GM18870 (cell line): ENCODE results near the gene SPRING1.
A peak's percentile ranks its signal among the peaks of the same experiment; 100 is the strongest.

Source experiments
- ATAC-seq: cut with Tn5 transposase; IDR thresholded peaks from one replicate; pipeline ENCODE4 v1.9.1; 2021; ENCODE audit warnings: moderate library complexity; ENCODE audit not compliant: unreplicated experiment

Gene SPRING1

DNA sequence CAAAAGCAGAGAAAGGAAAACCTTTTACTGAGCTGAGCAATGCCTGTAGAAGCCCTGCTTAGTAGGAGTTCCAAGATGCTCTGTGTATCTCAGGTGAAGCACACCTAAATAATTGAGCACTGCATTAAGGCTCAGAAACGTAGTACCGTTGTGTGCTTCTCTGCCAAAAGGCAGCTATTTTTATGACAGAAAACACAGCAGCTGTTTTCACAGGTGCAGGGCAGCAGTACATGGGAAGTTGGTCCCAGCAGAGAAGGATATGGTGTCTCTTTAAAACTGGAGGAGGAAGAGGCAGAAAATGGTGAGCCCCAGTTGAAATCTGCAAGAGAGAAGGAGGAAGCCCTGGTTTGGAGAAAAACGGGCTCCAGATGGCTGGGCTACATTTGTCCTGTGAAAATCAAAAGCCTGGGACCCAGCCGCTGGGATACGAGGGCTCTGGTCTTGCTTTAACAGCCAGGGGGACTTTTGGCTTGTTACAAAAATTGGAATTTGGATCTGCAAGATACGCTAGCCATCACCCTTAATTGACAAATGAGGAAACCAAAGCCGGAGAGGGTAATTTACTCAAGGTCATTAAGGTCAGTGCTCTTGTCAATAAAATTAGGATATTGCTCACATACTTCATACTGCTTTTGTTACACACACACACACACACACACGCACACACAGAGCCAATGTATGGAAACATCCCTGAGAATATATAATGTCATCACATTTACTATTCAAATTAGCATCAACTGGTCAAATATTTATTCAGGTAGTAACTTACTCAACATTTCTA lies 27.3 kb downstream of the SPRING1 start:
- ATAC-seq: no peak

DNA sequence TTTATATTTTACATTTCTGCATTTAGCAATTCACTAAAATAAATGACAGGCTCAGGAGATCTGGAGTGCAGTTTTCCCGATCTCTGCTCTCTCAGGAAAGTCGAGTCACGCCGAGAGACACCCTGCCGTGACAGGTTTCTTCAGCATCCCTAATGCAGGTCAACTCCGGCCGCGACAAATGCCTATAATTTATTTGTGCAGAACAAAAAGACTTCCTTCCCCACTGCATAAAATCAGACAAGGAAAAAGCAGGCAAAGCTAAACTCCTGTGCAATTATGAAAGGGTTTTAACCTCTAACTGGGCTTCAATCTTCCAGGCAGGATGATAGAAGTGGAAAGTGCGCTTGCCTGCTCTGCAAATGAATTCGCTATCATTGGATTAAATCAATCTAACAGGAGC lies 28.1 kb downstream of the SPRING1 start:
- ATAC-seq: no peak

DNA sequence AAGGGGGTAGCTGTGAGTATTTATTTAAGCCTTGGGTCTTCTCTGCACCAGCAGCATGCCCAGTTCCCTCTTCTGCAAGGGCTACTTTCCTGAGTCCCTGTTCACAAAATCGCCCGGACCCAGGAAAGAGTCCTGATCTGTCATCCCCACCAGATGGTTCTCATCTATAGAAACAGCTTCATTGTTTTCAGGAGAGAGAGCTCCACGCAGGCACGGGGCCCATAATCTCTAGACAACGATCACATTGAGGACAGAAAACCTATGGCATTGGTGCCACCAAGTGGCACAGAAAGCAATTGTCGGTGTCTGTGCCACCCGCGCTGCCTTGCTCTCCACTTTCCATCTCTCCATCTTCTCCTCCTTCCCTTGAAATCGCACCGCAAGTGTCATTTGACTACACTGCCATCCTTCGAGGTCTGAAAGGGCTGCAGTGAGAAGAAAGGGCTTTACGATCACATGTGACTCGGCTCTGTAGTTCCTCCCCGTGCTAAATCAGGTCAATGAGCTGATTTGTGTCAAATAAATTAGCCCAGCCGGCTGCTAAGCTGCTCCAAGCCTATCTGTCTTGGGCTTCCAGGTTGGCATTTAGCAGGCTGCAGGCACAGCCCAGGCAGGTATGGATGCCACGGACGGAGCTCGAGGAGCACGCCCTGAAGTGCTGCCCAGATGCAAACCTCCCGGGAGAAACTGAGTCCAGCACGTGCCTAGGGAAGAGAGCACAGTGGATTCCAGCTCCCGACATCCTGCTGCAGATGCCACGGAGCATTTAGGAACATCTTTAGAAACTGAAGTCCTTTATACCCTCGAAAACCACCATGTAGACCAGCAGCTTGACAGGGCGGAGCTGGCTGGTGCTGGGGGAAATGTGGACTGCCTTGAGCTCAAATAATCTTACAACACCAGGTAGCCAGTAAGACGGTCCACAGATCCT lies 28.8 kb downstream of the SPRING1 start:
- ATAC-seq: no peak

DNA sequence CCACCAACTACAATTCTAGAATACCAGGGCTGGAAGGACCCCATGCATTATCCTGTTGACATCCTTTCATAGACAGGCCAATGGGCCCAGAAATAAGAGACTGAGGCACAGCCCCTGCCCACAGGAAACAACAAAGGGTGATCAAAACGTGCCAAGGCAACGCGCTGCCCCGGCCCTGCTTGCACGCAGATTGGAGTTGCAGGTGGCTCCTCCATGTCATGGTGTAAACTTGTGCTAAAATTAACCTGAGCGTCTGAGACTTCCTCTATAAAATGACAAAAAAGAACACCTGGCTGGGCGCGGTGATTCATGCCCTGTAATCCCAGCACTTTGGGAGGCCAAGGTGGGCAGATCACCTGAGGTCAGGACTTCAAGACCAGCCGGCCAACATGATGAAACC lies 30.1 kb downstream of the SPRING1 start:
- ATAC-seq: no peak

DNA sequence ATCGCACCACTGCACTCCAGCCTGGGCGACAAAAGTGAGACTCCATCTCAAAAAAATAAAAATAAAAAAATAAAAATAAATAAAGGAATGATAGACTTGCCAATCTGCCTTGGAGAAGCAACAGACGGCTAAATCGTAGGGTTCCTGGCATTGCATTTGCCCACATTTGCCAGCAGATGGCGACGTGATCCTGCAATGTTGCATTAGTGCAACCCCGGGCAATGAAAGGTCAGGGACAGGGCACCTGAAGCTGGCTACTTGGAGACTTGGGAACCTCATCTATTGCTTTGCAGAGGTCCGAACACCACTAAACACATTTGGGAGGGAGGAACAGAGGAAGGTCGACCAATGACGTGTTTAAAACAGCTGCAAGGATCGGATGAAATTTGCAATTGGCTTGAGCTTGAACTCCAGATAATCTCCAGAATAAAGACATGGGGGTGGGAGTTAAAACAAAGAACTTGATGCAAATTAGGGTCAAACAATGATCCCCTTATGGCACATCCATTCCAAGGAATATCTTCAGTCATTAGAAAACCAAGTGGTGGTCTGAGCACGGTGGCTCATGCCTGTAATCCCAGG lies 34.6 kb downstream of the SPRING1 start:
- ATAC-seq: peak; percentile 45

DNA sequence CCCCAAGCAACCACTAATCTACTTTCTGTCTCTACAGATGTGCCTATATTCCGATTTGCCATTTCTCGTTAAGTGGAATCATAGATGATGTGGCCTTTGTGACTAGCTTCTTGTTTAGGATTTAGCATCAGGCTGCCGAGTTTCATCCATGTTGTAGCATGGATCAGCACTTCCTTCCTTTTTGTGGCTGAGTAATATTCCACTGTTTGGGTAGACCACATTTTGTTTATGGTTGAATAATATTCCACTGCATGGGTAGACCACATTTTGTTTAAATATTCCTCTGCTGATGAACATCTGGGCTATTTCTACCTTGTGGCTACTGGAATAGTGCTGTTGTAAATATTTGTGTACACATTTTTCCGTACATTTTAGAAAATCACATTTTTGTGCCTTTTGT lies 36.4 kb downstream of the SPRING1 start:
- no peak for ATAC-seq

DNA sequence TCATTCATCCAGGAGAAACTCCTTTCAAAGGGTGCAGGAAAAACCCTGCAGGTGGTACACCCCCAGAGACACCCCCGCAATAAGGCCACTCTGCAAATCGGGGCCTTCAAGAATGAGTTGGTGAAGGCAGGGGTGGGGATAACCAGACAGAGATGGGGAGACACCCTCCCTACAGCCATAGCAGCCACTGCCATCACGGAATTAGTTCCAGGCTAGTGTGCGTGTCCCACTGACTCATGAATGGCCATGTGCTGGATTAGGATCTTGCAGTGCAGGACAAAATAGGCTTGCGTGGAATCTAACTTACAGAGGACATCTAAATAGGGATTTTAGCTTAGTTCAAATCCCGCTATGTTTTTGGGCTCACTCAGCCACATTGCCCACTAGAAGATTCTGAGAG lies 37.8 kb downstream of the SPRING1 start:
- ATAC-seq: no peak

DNA sequence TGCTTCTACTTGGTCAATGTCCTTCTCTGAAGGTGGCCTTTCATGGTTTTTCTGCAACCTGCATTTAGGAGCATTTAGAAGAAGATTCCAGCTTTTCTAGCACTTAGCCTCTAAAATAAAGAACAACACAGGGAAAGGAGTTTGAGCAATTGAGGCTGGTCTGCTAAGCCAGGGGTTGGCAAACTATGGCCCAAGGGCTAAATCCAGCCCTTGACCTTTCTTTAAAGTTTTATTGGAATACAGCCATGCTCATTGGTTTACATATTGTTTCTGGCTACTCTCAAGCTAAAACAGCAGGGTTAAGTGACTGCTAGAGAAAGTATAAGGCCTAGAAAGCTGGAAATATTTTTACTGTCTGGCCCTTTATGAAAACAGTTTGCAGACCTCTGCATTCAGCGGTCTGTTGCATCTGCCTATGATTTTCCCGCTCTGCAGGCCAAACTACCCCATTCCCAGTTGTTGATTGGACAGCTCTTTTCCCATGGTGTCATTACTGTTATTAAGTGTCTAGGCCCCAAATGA lies 39.3 kb downstream of the SPRING1 start:
- no peak for ATAC-seq

DNA sequence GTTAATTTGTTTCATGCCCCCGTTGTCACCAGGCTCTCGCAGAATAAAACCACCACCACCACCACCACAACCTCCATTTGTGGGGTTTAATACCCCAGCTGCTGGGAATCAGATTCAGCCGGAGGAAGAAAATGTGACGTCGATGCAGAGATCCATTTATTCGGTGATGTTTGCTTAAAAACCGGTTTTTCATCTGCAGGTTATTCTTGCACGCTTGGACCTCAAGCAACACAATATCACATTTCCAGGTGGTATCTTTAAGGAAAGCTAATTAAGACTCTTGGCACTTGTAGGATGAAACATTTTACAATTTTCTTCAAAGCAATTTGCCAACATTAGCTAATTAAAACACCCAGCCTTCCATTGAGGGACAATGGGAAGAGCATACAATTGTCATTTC lies 39.8 kb downstream of the SPRING1 start:
- no peak for ATAC-seq

DNA sequence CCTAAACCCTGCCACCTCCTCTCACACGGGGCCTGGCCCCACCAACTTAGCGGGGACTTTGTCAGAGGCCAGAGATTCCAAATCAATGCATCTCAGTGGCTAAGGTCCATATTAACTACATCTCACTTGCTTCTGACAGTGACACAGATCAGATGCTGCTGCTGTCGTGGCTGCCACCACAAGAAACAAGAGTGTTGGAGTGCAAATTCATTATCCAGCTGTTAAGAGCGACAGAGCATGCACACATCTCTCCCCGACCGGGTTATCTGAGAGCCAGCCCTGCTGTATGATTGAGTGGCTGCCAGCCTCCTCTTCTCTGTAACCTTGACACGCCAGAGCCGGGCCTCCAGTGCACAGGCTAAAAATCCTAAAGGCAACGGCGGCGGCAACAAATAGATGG lies 40.2 kb downstream of the SPRING1 start:
- ATAC-seq: no peak

DNA sequence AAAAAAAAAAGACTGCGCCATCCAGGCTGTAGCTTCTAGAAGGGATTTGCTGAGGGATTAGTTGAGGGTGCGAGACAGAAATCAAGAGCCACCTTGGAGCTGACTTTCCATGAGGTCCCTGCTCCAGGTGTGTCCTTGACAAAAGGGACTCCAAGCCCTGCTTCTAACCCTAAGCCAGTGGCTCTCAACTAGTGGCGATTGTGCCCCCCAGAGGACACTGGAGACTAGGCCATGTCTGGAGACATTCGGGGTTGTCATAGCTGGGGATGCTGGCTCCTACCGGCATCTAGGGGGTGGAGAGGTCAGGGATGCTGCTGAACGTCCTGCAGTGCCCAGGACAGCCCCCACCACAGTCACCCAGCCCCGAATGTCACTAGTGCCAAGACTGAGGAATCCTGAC lies 40.6 kb downstream of the SPRING1 start:
- ATAC-seq: no peak

DNA sequence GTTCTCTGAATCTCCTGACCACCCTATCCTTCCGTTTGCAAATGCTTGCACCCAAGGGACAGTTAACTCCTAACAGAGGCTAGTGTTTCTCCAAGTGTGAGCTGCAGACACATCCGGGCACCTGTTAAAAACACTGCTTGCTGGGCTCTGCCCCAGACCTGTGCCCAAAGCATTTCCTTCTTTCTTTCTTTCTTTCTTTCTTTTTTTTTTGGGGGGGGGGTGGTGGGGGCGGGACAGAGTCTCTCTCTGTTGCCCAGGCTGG lies 42.5 kb downstream of the SPRING1 start:
- ATAC-seq: no peak

DNA sequence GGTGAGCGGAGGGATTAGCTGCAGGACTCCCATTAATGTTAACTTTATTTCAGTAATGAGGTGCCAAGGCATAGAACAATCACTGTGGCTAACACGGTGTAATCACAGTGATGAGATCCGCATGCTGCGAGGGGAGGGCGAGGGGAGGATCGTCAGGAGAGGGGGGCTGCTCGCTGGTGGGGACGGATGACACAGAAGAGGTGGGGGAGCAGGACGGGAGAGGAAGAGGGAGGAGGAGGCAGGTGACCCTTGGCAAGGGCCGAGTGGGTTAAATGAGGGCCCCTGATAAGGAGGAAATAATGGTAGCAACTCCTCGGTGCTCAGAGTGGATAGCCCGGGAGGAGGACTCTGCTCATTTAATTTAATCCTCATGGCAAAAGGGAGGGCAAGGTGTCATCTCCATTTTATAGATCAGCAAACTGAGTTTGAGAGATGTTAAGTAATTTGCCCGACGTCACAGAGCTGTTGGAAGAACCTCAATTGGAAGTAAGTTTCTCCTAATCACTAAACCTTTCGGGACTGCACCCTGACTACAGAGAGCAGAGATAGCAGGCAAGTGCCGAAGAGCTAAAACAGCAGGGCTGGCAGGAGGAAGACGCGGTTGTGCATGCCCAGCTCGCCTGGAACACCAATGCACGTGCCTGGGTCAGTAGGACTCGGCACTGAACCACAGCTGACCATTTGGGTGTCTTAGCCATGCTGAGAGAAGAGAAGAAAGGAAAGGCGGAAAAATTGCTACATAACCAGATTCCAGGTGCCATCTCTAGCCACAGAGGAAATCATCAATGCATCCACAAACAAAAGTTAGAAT lies 43.0 kb downstream of the SPRING1 start:
- ATAC-seq: no peak

DNA sequence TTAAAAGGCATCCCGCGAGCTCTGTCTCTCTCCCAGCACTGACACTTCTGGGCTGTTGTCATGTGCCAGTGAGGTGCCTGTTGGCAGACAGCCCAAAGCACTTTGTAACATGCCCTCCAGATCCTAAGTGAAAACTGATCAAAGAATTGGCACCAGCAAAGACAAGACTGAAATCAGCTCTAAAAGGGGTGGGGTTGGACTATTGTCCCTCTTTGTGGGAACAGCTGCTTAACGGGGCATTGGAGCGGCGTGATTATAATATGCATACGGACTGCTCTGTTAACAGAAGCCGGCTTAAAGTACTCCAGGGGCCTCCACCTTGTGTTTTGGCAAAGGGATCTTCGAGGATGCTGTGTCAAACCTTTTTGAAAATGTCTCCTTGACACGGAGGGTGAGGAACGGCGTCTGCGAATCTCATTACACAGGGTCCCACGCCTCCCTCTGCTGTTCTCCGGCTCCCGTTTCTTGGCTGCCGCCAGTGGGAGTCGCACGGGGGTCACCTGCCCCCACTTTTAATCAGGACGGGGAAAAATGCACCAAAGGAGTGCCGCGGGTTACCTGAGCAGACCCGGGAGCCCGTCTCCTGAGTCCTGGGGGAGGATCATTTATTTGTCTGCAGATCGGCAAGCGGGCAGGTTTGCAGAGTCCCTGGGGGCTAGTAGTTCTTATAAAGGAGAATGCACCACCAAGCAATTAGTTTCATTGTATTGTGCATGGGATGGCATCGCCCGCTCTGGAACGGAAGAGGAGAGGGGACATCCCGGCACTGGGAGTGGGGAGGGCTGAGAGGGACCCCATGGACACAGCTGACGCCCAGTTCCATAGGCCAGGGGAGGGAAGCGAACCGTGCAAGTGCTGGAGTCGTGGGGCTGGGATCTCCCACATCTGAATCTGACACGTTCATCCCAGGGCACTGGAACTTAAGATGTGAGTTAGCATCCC lies 44.3 kb downstream of the SPRING1 start:
- ATAC-seq: no peak

DNA sequence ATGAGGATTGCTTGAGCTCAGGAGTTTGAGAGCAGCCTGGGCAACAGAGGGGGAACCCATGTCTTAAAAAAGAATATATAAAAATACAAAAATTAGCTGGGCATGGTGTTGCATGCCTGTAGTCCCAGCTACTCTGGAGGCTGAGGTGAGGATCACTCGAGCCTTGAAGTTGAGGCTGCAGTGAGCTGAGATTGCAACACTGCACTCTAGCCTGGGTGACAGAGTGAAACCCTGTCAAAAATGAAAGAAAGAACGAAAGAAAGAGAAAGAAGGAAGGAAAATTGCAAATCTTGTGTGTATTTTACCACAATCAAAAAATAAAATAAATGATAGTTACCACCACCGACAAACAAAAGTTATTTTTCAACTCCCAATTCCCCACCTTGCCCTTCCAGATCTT lies 45.3 kb downstream of the SPRING1 start:
- ATAC-seq: no peak

DNA sequence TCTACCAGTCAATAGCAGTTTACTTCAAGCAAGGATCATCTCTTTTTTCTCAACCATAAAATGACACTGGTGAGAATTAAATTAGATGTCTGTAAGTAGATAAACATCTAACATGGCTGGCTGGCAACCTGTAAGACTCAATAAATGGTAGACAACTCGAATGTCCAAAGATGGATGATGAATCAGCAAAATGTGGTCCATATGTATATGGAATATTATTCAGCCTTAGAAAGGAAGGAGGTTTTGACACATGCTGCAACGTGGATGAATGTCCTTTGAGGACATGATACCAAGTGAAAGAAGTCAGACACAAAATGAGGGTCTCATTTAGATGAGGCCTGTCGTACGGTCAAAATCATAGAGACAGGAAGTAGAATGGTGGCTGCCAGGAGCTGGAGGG lies 46.2 kb downstream of the SPRING1 start:
- ATAC-seq: no peak

DNA sequence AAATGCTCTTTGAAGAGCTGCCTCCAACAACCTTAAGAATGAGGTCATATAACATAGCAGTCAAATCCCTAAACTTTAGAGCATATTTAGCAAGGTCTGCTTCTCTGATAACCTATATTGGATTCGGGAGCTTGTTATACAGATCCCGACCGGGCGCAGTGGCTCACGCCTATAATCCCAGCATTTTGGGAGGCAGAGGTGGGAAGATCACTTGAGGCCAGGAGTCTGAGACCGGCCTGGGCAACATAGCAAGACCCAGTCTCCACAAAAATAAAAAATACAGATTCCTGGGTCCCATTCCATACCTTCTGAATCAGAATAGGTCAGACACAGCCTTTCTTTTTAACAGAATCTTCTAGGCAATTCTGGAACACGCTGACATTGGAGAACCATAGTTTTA lies 46.7 kb downstream of the SPRING1 start:
- no peak for ATAC-seq

DNA sequence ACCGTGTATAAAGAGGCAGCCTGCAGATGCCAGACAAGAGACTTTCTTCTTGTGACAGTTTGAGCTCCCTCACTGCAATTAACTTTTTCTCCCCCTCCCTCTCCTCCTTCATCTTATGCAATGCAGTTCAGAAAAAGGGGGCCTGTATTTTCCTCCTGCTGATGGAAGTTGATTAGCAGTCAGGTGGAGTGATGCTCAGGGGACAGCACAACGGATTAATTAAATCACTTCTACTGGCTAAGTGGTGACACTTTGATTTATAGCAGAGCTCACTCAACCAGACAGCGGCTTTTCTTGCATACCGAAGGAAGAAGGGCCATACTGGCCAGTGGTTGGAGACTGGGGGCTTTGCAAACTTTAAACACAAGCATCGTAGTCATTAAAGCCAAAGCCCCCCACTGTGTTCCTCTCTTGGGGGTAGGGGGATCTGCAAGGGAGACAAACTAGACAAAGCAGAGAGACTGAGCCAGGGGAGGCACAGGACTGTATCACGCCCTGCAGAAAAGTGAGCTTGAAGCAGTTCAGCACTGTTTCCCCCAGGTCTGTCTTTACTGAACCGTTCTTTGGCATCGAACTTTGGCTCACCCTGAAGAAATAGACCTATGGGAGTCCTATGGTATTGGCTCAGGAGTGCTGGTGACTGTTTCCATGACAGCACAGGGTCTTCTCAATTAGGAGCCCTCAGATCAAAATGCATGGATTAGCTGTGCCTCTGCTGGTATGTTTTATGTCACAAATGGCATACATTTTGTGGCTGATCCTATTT lies 47.7 kb downstream of the SPRING1 start:
- ATAC-seq: no peak

DNA sequence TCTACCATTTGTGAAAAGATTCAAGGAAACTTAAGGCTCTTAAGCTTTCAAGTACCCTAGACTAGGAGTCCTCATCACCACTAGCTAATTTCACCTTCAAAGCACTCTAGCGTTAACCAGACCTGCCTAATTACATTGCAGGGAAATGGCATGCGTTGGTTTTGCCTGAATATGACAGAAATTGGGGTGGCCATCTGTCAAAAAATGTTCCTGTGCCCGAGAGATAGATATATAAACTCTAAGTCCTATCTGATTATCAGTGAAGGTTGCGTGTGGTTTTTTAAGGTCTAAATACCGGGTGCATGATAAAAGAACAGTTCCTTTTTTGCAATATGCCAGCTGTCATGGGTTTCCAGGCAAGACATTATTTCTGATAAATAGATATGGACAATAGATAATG lies 48.3 kb downstream of the SPRING1 start:
- no peak for ATAC-seq
